Loucy (cell line): Measurements from ENCODE around the gene PLA2G2F.

Experiments used
- H2AFZ ChIP-seq: fragments of 200-600 bp; sonication (generic); 2 replicates; pipeline ENCODE4 v1.6.0; 2016; ENCODE audit warnings: antibody characterized with exemption, mild to moderate bottlenecking, low read length, moderate library complexity
- H3F3A ChIP-seq: fragments of 200-600 bp; 2 replicates; pipeline ENCODE4 v1.6.0; 2016; ENCODE audit warnings: antibody characterized with exemption, low read depth, mild to moderate bottlenecking
- H3K27me3 ChIP-seq: fragments of 200-600 bp; sonication (generic); 2 replicates; pipeline ENCODE4 v1.6.1; 2014; ENCODE audit warnings: low read length, mild to moderate bottlenecking; ENCODE audit not compliant: insufficient read depth, poor library complexity, severe bottlenecking
- H3K36me3 ChIP-seq: fragments of 200-600 bp; sonication (generic); 2 replicates; pipeline ENCODE4 v1.6.1; 2016; ENCODE audit warnings: low read length; ENCODE audit not compliant: insufficient read depth
- H3K4me1 ChIP-seq: fragments of 200-600 bp; sonication (generic); 2 replicates; pipeline ENCODE4 v1.5.1; 2014; ENCODE audit warnings: low read length, mild to moderate bottlenecking; ENCODE audit not compliant: insufficient read depth, poor library complexity, severe bottlenecking
- H3K4me2 ChIP-seq: fragments of 200-600 bp; sonication (generic); 2 replicates; pipeline ENCODE4 v1.6.0; 2014; ENCODE audit warnings: antibody characterized with exemption, low read length, low read depth, mild to moderate bottlenecking; ENCODE audit not compliant: poor library complexity, severe bottlenecking
- H3K4me3 ChIP-seq: fragments of 200-600 bp; sonication (generic); 2 replicates; pipeline ENCODE4 v1.5.1; 2014; ENCODE audit warnings: low read length, mild to moderate bottlenecking, mixed read lengths; ENCODE audit not compliant: poor library complexity, severe bottlenecking
- H3K79me2 ChIP-seq: fragments of 200-600 bp; sonication (generic); 2 replicates; pipeline ENCODE4 v1.6.1; 2014; ENCODE audit warnings: low read length; ENCODE audit not compliant: insufficient read depth
- H3K9ac ChIP-seq: fragments of 200-600 bp; sonication (generic); 2 replicates; pipeline ENCODE4 v1.6.0; 2014; ENCODE audit warnings: mild to moderate bottlenecking, low read depth, low read length, moderate library complexity; ENCODE audit not compliant: poor library complexity, severe bottlenecking
- H3K9me2 ChIP-seq: fragments of 200-600 bp; sonication (generic); replicated peaks from 2 replicates; pipeline ENCODE4 v1.6.1; 2016; ENCODE audit warnings: low read depth, low read length, mixed read lengths
- H3K9me3 ChIP-seq: fragments of 200-600 bp; sonication (generic); 2 replicates; pipeline ENCODE4 v1.6.1; 2014; ENCODE audit warnings: mild to moderate bottlenecking, antibody characterized with exemption, low read length, low read depth; ENCODE audit not compliant: insufficient read depth
- H4K20me1 ChIP-seq: fragments of 200-600 bp; sonication (generic); 2 replicates; pipeline ENCODE4 v1.6.0; 2014; ENCODE audit warnings: antibody characterized with exemption, low read length, mild to moderate bottlenecking; ENCODE audit not compliant: insufficient read depth, poor library complexity, severe bottlenecking
- CTCF ChIP-seq: fragments of 200-600 bp; sonication (generic); conservative IDR thresholded peaks from 2 replicates; pipeline ENCODE4 v1.5.1; 2014; ENCODE audit warnings: mild to moderate bottlenecking, antibody characterized with exemption, low read length
- EZH2phosphoT487 ChIP-seq: fragments of 200-600 bp; IDR thresholded peaks from 2 replicates; pipeline ENCODE4 v1.6.1; 2018; ENCODE audit warnings: antibody characterized with exemption, mild to moderate bottlenecking, moderate library complexity, borderline replicate concordance

PLA2G2F gene

GRCh38 chr1:20150969-20151368 lies 11.8 kb downstream of the PLA2G2F start:
- Histone ChIP-seq H3F3A (no peaks in the 10 kb centered on the region), H3K9me3 (no peaks in the 10 kb centered on the region), H3K4me1 (peaks cover 4% of the 10 kb centered on the region), H3K9me2 (no peaks in the 10 kb centered on the region), H3K4me3 (no peak overlapping the region), H3K4me2 (no peak overlapping the region), H3K27me3 (no peaks in the 10 kb centered on the region), H3K79me2 (no peaks in the 10 kb centered on the region), H3K36me3 (no peaks in the 10 kb centered on the region), H3K9ac (no peak overlapping the region), H2AFZ (no peak overlapping the region), H4K20me1 (no peaks in the 10 kb centered on the region)
- TF ChIP-seq CTCF = no peak
- TF ChIP-seq EZH2phosphoT487 = no peak

GRCh38 chr1:20151906-20152598 lies 12.9 kb downstream of the PLA2G2F start:
- Histone ChIP-seq H3K9ac (peak overlapping the region; percentile 55), H2AFZ (peak overlapping the region; percentile 100), H3K4me2 (peak overlapping the region; percentile 89), H3F3A (no peaks in the 10 kb centered on the region), H4K20me1 (no peaks in the 10 kb centered on the region), H3K79me2 (no peaks in the 10 kb centered on the region), H3K9me3 (no peaks in the 10 kb centered on the region), H3K4me1 (peaks cover 4% of the 10 kb centered on the region), H3K27me3 (no peaks in the 10 kb centered on the region), H3K36me3 (no peaks in the 10 kb centered on the region), H3K4me3 (peak overlapping the region; percentile 78), H3K9me2 (no peaks in the 10 kb centered on the region)
- TF ChIP-seq CTCF (peak; percentile 90), EZH2phosphoT487 (no peak)

DNA sequence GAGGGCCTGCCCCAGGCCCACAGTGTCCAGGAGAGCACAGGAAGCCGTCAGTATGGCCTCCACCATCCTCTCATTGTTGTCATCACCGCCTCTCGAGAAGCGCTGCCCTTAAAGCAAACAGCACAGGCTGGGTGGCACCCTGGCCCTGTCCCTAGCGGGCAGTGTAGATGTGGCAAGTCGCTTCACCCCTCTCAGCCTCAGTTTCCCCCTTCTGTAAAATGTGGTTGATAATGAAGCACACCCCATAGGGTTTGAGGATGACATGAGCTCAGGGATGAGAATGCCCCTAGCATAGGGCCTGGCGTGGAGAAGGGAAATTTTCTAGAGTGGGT lies 13.4 kb downstream of the PLA2G2F start:
- Histone ChIP-seq H3K4me1 (peaks cover 4% of the 10 kb centered on the region), H2AFZ (no peak overlapping the region), H3K27me3 (no peaks in the 10 kb centered on the region), H4K20me1 (no peaks in the 10 kb centered on the region), H3K9ac (no peak overlapping the region), H3K36me3 (no peaks in the 10 kb centered on the region), H3F3A (no peaks in the 10 kb centered on the region), H3K4me2 (peak overlapping the region; percentile 89), H3K79me2 (no peaks in the 10 kb centered on the region), H3K9me2 (no peaks in the 10 kb centered on the region), H3K4me3 (peak overlapping the region; percentile 78), H3K9me3 (no peaks in the 10 kb centered on the region)
- TF ChIP-seq EZH2phosphoT487 (no peak), CTCF (0 out of 2 replicates have a peak, but pooled peaks have one; percentile 17)
